ENCODE data around the gene TOP3A.

TOP3A gene

GRCh38 chr17:18277076-18277475 is 37.7 kb downstream of the TOP3A start:
- H3K27ac ChIP-seq (ENCODE audit: low read depth, low read length) = no peak overlapping the region
- H3K27me3 ChIP-seq (ENCODE audit: control insufficient read depth, low read length) = no peaks in the 10 kb centered on the region
- H4K20me1 ChIP-seq (ENCODE audit: control insufficient read depth, insufficient read depth, low read depth, low read length) = no peaks in the 10 kb centered on the region
- no peaks in the 10 kb centered on the region for H3K9me3 ChIP-seq (ENCODE audit: control insufficient read depth, insufficient read depth, low read length)
- H3K4me3 ChIP-seq (ENCODE audit: low read length) = no peak overlapping the region
- H3F3A ChIP-seq (ENCODE audit: control insufficient read depth, insufficient read depth) = no peaks in the 10 kb centered on the region; the same call in 1 of the 2 replicates
- no peaks in the 10 kb centered on the region for H3K79me2 ChIP-seq (ENCODE audit: control insufficient read depth, low read length)
- no peaks in the 10 kb centered on the region for H3K9me2 ChIP-seq (replicated peaks; ENCODE audit: control insufficient read depth, low read length)
- no peaks in the 10 kb centered on the region for H3K4me1 ChIP-seq (ENCODE audit: control insufficient read depth, low read length)
- peaks cover 70% of the 10 kb centered on the region for H3K36me3 ChIP-seq (ENCODE audit: control insufficient read depth, low read length)
- no peak overlapping the region for H3K4me2 ChIP-seq (ENCODE audit: low read length)
- TF ChIP-seq EZH2phosphoT487 (IDR thresholded peaks at IDR 0.05; ENCODE audit: borderline replicate concordance, low read length) = no peak
- no peak for TF ChIP-seq CTCF (IDR thresholded peaks at IDR 0.05; ENCODE audit: low read depth, low read length, poor library complexity, severe bottlenecking)

GRCh38 chr17:18270046-18270931 is 44.5 kb downstream of the TOP3A start:
- no peaks in the 10 kb centered on the region for H3K79me2 ChIP-seq (ENCODE audit: control insufficient read depth, low read length)
- H3K36me3 ChIP-seq (ENCODE audit: control insufficient read depth, low read length) = peaks cover 17% of the 10 kb centered on the region
- H3K9me3 ChIP-seq (ENCODE audit: control insufficient read depth, insufficient read depth, low read length) = no peaks in the 10 kb centered on the region
- no peaks in the 10 kb centered on the region for H4K20me1 ChIP-seq (ENCODE audit: control insufficient read depth, insufficient read depth, low read depth, low read length)
- no peaks in the 10 kb centered on the region for H3K4me1 ChIP-seq (ENCODE audit: control insufficient read depth, low read length)
- no peaks in the 10 kb centered on the region for H3K9me2 ChIP-seq (replicated peaks; ENCODE audit: control insufficient read depth, low read length)
- no peak overlapping the region for H3K27ac ChIP-seq (ENCODE audit: low read depth, low read length)
- no peak overlapping the region for H3K4me3 ChIP-seq (ENCODE audit: low read length)
- no peaks in the 10 kb centered on the region; the same call in 1 of the 2 replicates for H3F3A ChIP-seq (ENCODE audit: control insufficient read depth, insufficient read depth)
- no peak overlapping the region for H3K4me2 ChIP-seq (ENCODE audit: low read length)
- no peaks in the 10 kb centered on the region for H3K27me3 ChIP-seq (ENCODE audit: control insufficient read depth, low read length)
- TF ChIP-seq EZH2phosphoT487 (IDR thresholded peaks at IDR 0.05; ENCODE audit: borderline replicate concordance, low read length) = no peak
- TF ChIP-seq CTCF (IDR thresholded peaks at IDR 0.05; ENCODE audit: low read depth, low read length, poor library complexity, severe bottlenecking) = no peak

GRCh38 chr17:18267927-18268711 is 46.7 kb downstream of the TOP3A start:
- Histone ChIP-seq H3K9me3 (ENCODE audit: control insufficient read depth, insufficient read depth, low read length) (no peaks in the 10 kb centered on the region), H3K27me3 (ENCODE audit: control insufficient read depth, low read length) (no peaks in the 10 kb centered on the region), H4K20me1 (ENCODE audit: control insufficient read depth, insufficient read depth, low read depth, low read length) (no peaks in the 10 kb centered on the region), H3K79me2 (ENCODE audit: control insufficient read depth, low read length) (no peaks in the 10 kb centered on the region), H3K4me2 (ENCODE audit: low read length) (no peak overlapping the region), H3K4me1 (ENCODE audit: control insufficient read depth, low read length) (no peaks in the 10 kb centered on the region), H3K9me2 (replicated peaks; ENCODE audit: control insufficient read depth, low read length) (no peaks in the 10 kb centered on the region), H3K36me3 (ENCODE audit: control insufficient read depth, low read length) (peaks cover 5% of the 10 kb centered on the region), H3K4me3 (ENCODE audit: low read length) (no peak overlapping the region), H3F3A (ENCODE audit: control insufficient read depth, insufficient read depth) (no peaks in the 10 kb centered on the region; the same call in 1 of the 2 replicates), H3K27ac (ENCODE audit: low read depth, low read length) (no peak overlapping the region)
- TF ChIP-seq CTCF (IDR thresholded peaks at IDR 0.05; ENCODE audit: low read depth, low read length, poor library complexity, severe bottlenecking) (no peak), EZH2phosphoT487 (IDR thresholded peaks at IDR 0.05; ENCODE audit: borderline replicate concordance, low read length) (no peak)
